ENCODE results near the gene BHLHE23.

DNA sequence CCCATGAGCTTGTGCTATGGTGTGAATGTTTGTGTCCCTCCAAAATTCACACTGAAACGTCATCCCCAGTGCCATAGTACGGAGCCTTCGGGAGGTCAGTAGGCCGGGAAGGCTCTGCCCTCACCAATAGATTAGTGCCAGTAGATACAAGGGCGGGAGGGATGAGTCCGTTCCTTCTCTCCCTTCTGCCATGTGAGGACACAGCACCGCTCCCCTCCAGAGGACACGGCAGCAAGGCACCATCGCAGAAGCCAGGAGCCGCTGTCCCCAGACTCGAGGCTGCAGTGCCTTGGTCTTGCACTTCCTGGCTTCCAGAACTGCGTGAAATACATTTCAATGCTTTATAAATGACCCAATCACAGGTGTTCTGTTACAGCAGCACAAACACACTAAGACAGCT, 39.2 kb upstream of the BHLHE23 start:
- TF ChIP-seq EZH2 (IDR thresholded peaks at IDR 0.05; ENCODE audit: low read length, missing control alignments), result no peak
- TF ChIP-seq, protein P1, sequence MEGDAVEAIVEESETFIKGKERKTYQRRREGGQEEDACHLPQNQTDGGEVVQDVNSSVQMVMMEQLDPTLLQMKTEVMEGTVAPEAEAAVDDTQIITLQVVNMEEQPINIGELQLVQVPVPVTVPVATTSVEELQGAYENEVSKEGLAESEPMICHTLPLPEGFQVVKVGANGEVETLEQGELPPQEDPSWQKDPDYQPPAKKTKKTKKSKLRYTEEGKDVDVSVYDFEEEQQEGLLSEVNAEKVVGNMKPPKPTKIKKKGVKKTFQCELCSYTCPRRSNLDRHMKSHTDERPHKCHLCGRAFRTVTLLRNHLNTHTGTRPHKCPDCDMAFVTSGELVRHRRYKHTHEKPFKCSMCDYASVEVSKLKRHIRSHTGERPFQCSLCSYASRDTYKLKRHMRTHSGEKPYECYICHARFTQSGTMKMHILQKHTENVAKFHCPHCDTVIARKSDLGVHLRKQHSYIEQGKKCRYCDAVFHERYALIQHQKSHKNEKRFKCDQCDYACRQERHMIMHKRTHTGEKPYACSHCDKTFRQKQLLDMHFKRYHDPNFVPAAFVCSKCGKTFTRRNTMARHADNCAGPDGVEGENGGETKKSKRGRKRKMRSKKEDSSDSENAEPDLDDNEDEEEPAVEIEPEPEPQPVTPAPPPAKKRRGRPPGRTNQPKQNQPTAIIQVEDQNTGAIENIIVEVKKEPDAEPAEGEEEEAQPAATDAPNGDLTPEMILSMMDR (conservative IDR thresholded peaks at IDR 0.05 in 1 of 2, IDR thresholded peaks at IDR 0.05 in 1 of 2; ENCODE audit: low read depth in 1 of 2, low read length in 2 of 2), result no peak
